ENCODE data around the gene ECSCR.

DNA sequence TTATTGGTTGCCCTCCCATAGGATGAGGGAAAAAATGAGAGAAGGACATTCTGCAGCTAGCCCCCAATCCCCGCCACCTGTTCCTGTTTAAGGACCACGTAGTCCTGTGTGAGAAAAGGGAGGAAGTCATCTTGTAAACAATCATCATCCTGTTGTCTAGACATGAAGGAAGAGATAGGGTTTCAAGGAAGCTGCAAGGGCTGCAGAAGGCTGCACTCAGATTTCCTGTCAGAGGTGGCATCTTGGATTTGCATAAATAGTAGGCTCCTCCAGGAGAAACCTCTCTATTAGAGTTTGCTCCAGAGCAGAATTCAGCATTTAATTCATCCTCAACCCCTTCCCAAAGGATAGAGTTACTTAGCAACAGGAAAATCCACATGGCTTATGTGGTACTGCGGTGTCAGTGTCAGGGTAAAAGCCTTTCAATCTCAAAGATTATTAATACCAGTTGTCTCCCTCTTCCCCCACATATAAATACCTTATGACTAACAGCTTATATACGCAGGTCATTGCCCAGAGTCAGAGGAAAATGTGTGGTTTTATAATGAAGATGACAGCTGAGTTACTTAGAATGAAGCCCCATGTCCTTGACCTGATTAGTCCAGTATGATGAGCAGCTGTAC, 18.6 kb downstream of the ECSCR start:
- no peak for TF ChIP-seq CTCF (IDR thresholded peaks at IDR 0.05)
- TF ChIP-seq ZFX (IDR thresholded peaks at IDR 0.05; ENCODE audit: borderline replicate concordance) = no peak
